H1 (cell line): ENCODE data around the gene RMND5B. TPM values are rescaled to one million over a fixed set of nuclear protein-coding genes. Genes with fewer than 3 reads are reported as not detected.

Experiments
- CHD7 ChIP-seq: fragments of 300-600 bp; sonication (generic); IDR thresholded peaks from 2 replicates; pipeline ENCODE4 v1.7.1; 2012; ENCODE audit warnings: low read length, moderate library complexity, mild to moderate bottlenecking, inconsistent platforms; ENCODE audit not compliant: insufficient replicate concordance
- polyA plus RNA-seq, 7 experiments: library from polyadenylated mRNA; depleted of rRNA in 3 of 7; stranded (reverse) in 5 of 7; unstranded in 2 of 7; fragments of >200 nt in 5 of 7; fragments of 200-250 nt in 2 of 7; gene quantifications; 1 replicate in 5 of 7; 2 replicates in 1 of 7; 4 replicates in 1 of 7; pipeline versions ENCODE4 v1.2.1 to v1.2.3, GENCODE V29; 2011 to 2013; ENCODE audit warnings: missing spikeins in 2 of 7, mixed read lengths in 2 of 7
- total RNA-seq: library from RNA; stranded (reverse); fragmentation: NEBNext Ultra II Directional; extraction: Animal tissue kit (Norgen Biotek cat#: 25700); gene quantifications from 2 replicates; pipeline ENCODE4 v1.2.1, GENCODE V29; 2021

The RMND5B gene
- total and polyA plus RNA-seq, 2 of the 8 experiments (the other 6 are each of a cell fraction or from before 2014, with no cell fraction given) = 75.9 to 90.2 TPM

- no peak for TF ChIP-seq CHD7
- TF ChIP-seq, all 59 proteins: peak for 0
Measured at GRCh38 chr5:178085316-178085715, 45.5 kb upstream of the RMND5B start (continued).
